HepG2 (cell line): ENCODE measurements around the gene TRAPPC12. TPM values are rescaled to one million over a fixed set of nuclear protein-coding genes. Genes with fewer than 3 reads are reported as not detected.

Source experiments
- AHR ChIP-seq: IDR thresholded peaks from 2 replicates; pipeline ENCODE4 v1.6.1; 2018; ENCODE audit warnings: missing genetic modification reagents, missing compliant biosample characterization
- BRD4 ChIP-seq: sonication (generic); formaldehyde crosslinking; IDR thresholded peaks from 2 replicates; pipeline ENCODE4 v1.4.0; 2020; ENCODE audit warnings: missing genetic modification reagents
- ELF1 ChIP-seq: sonication (generic); formaldehyde crosslinking; IDR thresholded peaks from 2 replicates; pipeline ENCODE4 v1.4.0; 2020; ENCODE audit warnings: missing genetic modification reagents
- FLYWCH1 ChIP-seq: sonication (generic); formaldehyde crosslinking; IDR thresholded peaks from 2 replicates; pipeline ENCODE4 v1.8.1; 2023; ENCODE audit warnings: mild to moderate bottlenecking, missing genetic modification reagents
- GABPB1 ChIP-seq: IDR thresholded peaks from 2 replicates; pipeline ENCODE4 v1.6.1; 2016; ENCODE audit warnings: mild to moderate bottlenecking, missing genetic modification reagents, moderate library complexity, missing compliant biosample characterization
- HNRNPLL ChIP-seq: fragments of 200-400 bp; formaldehyde crosslinking; IDR thresholded peaks from 2 replicates; pipeline ENCODE4 v1.6.1; 2017; ENCODE audit warnings: mild to moderate bottlenecking, low read depth, low read length; ENCODE audit not compliant: poor library complexity, severe bottlenecking
- IKZF1 ChIP-seq: fragments of 450-650 bp; IDR thresholded peaks from 2 replicates; pipeline ENCODE4 v1.7.1; 2016
- KLF13 ChIP-seq: sonication (generic); formaldehyde crosslinking; IDR thresholded peaks from 2 replicates; pipeline ENCODE4 v1.4.0; 2020; ENCODE audit warnings: mild to moderate bottlenecking, missing genetic modification reagents
- MAZ ChIP-seq, 2 experiments: sonication (generic) in 1 of 2; formaldehyde crosslinking in 1 of 2; IDR thresholded peaks; 2 replicates each; pipeline versions ENCODE4 v1.5.0 to v1.6.1; 2012 to 2020; ENCODE audit warnings: low read depth in 2 of 2, mild to moderate bottlenecking in 2 of 2, borderline replicate concordance in 1 of 2, improper control_type of control experiment in 1 of 2, low read length in 1 of 2, missing genetic modification reagents in 1 of 2, moderate library complexity in 1 of 2
- NFE2 ChIP-seq: sonication (generic); formaldehyde crosslinking; IDR thresholded peaks from 2 replicates; pipeline ENCODE4 v1.4.0; 2020; ENCODE audit warnings: missing genetic modification reagents
- NR2C2 ChIP-seq: sonication (generic); formaldehyde crosslinking; IDR thresholded peaks from 2 replicates; pipeline ENCODE4 v1.4.0; 2020; ENCODE audit warnings: missing genetic modification reagents, mild to moderate bottlenecking, moderate library complexity, borderline replicate concordance
- ONECUT2 ChIP-seq: sonication (generic); formaldehyde crosslinking; IDR thresholded peaks from 2 replicates; pipeline ENCODE4 v1.4.0; 2020; ENCODE audit warnings: missing genetic modification reagents
- REL ChIP-seq: sonication (generic); formaldehyde crosslinking; conservative IDR thresholded peaks from 2 replicates; pipeline ENCODE4 v1.8.0; 2022; ENCODE audit warnings: mild to moderate bottlenecking, missing genetic modification reagents, moderate library complexity
- REXO4 ChIP-seq: sonication (generic); formaldehyde crosslinking; IDR thresholded peaks from 2 replicates; pipeline ENCODE4 v1.8.0; 2022; ENCODE audit warnings: missing genetic modification reagents, mild to moderate bottlenecking, borderline replicate concordance
- SALL2 ChIP-seq: sonication (generic); formaldehyde crosslinking; IDR thresholded peaks from 2 replicates; pipeline ENCODE4 v1.8.1; 2023; ENCODE audit warnings: mild to moderate bottlenecking, missing genetic modification reagents, inconsistent platforms
- ZBTB34 ChIP-seq: sonication (generic); formaldehyde crosslinking; IDR thresholded peaks from 2 replicates; pipeline ENCODE4 v1.8.0; 2022; ENCODE audit warnings: mild to moderate bottlenecking, missing genetic modification reagents
- ZNF333 ChIP-seq: sonication (generic); formaldehyde crosslinking; IDR thresholded peaks from 2 replicates; pipeline ENCODE4 v1.4.0; 2020; ENCODE audit warnings: mild to moderate bottlenecking, missing genetic modification reagents, borderline replicate concordance
- ZNF383 ChIP-seq: sonication (generic); formaldehyde crosslinking; IDR thresholded peaks from 2 replicates; pipeline ENCODE4 v1.4.0; 2020; ENCODE audit warnings: missing genetic modification reagents, mild to moderate bottlenecking, borderline replicate concordance
- ZNF549 ChIP-seq: sonication (generic); formaldehyde crosslinking; IDR thresholded peaks from 2 replicates; pipeline ENCODE4 v1.5.0; 2020; ENCODE audit warnings: missing genetic modification reagents
- ZNF563 ChIP-seq: sonication (generic); formaldehyde crosslinking; IDR thresholded peaks from 2 replicates; pipeline ENCODE4 v1.8.0; 2022; ENCODE audit warnings: mild to moderate bottlenecking, moderate library complexity, missing genetic modification reagents
- polyA plus RNA-seq, 8 experiments: library from polyadenylated mRNA; depleted of rRNA in 3 of 8; stranded (reverse) in 7 of 8; unstranded in 1 of 8; fragments of >200 nt; fragmentation: Illumina TruSeq in 4 of 8; extraction: Trizol in 4 of 8; gene quantifications; 2 replicates each; pipeline versions ENCODE4 v1.2.1 to v1.2.3, GENCODE V29; 2011 to 2016; ENCODE audit warnings: low read depth in 4 of 8, missing spikeins in 1 of 8, mixed read lengths in 1 of 8; ENCODE audit not compliant: insufficient read depth in 1 of 8
- total RNA-seq, 5 experiments: library from RNA; depleted of rRNA; stranded (reverse); fragments of >200 nt; fragmentation: Illumina TruSeq; extraction: Trizol; gene quantifications; 2 replicates each; pipeline ENCODE4 v1.2.3, GENCODE V29; 2016; ENCODE audit warnings: low read depth in 1 of 5
- TF ChIP-seq, protein P1 (sequence below): sonication (generic); formaldehyde crosslinking; IDR thresholded peaks from 2 replicates; pipeline ENCODE4 v1.4.0; 2020; ENCODE audit warnings: missing genetic modification reagents, borderline replicate concordance
- TF ChIP-seq, protein P2 (sequence below): sonication (generic); formaldehyde crosslinking; IDR thresholded peaks from 2 replicates; pipeline ENCODE4 v1.4.0; 2020; ENCODE audit warnings: mild to moderate bottlenecking, low read depth, missing genetic modification reagents
- TF ChIP-seq, protein P3 (sequence below): sonication (generic); formaldehyde crosslinking; conservative IDR thresholded peaks from 2 replicates; pipeline ENCODE4 v1.4.0; 2020; ENCODE audit warnings: missing genetic modification reagents
- TF ChIP-seq, protein P4 (sequence below): sonication (generic); formaldehyde crosslinking; IDR thresholded peaks from 2 replicates; pipeline ENCODE4 v1.8.1; 2023; ENCODE audit warnings: mild to moderate bottlenecking, missing genetic modification reagents, borderline replicate concordance

TRAPPC12 gene
- total and polyA plus RNA-seq, 2 of the 13 experiments (the other 11 are each of a cell fraction or from before 2014, with no cell fraction given): 46.4 to 97.7 TPM

DNA sequence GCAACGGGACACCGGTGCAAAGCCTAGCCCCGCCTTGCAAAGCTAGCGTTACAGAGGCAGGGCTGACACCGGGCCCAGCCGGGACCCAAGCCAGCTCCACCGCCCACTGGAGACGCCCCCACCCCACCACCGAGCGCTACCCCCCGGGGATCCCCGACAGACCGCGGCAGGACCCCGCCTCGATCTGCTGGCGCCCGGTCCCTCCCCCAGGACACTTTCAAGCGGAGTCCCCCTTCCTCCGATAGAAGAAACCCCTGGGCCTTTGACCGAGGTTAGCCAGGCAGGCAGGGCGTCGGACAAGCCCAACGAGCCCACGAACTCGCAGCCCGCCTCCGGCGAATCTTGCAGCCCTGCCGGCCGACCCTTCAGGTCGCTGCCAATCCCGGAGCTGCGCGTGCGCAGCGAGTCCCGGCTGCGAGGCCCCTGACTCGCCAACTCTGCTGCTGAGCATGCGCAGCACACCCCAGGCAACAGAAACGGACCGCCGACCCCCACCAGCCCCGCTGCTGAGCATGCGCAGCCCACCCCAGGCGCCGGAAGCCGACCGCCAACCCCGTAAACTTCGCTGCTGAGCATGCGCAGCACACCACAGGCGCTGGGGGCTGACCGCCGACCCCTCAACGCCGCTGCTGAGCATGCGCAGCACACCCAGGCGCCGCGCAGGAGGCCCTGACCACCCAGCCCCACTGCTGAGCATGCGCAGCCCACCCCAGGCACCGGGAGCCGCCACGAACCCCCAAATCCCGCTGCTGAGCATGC is 139.2 kb downstream of the TRAPPC12 start (continued):
- TF ChIP-seq, protein P1, sequence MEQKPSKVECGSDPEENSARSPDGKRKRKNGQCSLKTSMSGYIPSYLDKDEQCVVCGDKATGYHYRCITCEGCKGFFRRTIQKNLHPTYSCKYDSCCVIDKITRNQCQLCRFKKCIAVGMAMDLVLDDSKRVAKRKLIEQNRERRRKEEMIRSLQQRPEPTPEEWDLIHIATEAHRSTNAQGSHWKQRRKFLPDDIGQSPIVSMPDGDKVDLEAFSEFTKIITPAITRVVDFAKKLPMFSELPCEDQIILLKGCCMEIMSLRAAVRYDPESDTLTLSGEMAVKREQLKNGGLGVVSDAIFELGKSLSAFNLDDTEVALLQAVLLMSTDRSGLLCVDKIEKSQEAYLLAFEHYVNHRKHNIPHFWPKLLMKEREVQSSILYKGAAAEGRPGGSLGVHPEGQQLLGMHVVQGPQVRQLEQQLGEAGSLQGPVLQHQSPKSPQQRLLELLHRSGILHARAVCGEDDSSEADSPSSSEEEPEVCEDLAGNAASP (CRISPR knock-in tag): no peak; the same call in 1 of the 2 replicates
- no peak for TF ChIP-seq FLYWCH1 (CRISPR knock-in tag)
- TF ChIP-seq ZBTB34 (CRISPR knock-in tag): no peak
- no peak for TF ChIP-seq NFE2 (CRISPR knock-in tag)
- no peak for TF ChIP-seq ZNF563
- 0 out of 2 replicates have a peak, but pooled peaks have one; percentile 54 for TF ChIP-seq ZNF549 (CRISPR knock-in tag)
- TF ChIP-seq KLF13 (CRISPR knock-in tag): no peak
- TF ChIP-seq BRD4 (CRISPR knock-in tag): peak; percentile 79; the same call in 1 of the 2 replicates
- peak; percentile 88 for TF ChIP-seq MAZ (IDR thresholded peaks at IDR 0.05; ENCODE audit: borderline replicate concordance, low read depth, low read length)
- peak; percentile 26; the same call in 1 of the 2 replicates for TF ChIP-seq MAZ (CRISPR knock-in tag; IDR thresholded peaks at IDR 0.05; ENCODE audit: low read depth)
- TF ChIP-seq IKZF1: no peak
- TF ChIP-seq, protein P2, sequence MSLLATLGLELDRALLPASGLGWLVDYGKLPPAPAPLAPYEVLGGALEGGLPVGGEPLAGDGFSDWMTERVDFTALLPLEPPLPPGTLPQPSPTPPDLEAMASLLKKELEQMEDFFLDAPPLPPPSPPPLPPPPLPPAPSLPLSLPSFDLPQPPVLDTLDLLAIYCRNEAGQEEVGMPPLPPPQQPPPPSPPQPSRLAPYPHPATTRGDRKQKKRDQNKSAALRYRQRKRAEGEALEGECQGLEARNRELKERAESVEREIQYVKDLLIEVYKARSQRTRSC (CRISPR knock-in tag): no peak
- TF ChIP-seq ELF1 (CRISPR knock-in tag): peak; percentile 71; the same call in 1 of the 2 replicates
- no peak for TF ChIP-seq REXO4
- no peak for TF ChIP-seq ONECUT2 (CRISPR knock-in tag)
- no peak for TF ChIP-seq ZNF383
- TF ChIP-seq, protein P3, sequence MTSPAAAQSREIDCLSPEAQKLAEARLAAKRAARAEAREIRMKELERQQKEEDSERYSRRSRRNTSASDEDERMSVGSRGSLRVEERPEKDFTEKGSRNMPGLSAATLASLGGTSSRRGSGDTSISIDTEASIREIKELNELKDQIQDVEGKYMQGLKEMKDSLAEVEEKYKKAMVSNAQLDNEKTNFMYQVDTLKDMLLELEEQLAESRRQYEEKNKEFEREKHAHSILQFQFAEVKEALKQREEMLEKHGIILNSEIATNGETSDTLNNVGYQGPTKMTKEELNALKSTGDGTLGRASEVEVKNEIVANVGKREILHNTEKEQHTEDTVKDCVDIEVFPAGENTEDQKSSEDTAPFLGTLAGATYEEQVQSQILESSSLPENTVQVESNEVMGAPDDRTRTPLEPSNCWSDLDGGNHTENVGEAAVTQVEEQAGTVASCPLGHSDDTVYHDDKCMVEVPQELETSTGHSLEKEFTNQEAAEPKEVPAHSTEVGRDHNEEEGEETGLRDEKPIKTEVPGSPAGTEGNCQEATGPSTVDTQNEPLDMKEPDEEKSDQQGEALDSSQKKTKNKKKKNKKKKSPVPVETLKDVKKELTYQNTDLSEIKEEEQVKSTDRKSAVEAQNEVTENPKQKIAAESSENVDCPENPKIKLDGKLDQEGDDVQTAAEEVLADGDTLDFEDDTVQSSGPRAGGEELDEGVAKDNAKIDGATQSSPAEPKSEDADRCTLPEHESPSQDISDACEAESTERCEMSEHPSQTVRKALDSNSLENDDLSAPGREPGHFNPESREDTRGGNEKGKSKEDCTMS (CRISPR knock-in tag): no peak
- TF ChIP-seq NR2C2: no peak
- no peak for TF ChIP-seq HNRNPLL
- peak; percentile 83 for TF ChIP-seq REL (CRISPR knock-in tag)
- TF ChIP-seq AHR (CRISPR knock-in tag): no peak
- TF ChIP-seq, protein P4, sequence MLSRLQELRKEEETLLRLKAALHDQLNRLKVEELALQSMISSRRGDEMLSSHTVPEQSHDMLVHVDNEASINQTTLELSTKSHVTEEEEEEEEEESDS: no peak
- no peak; the same call in 1 of the 2 replicates for TF ChIP-seq ZNF333 (CRISPR knock-in tag)
- peak; percentile 79 for TF ChIP-seq SALL2 (CRISPR knock-in tag)
- TF ChIP-seq GABPB1 (CRISPR knock-in tag): peak; percentile 90
